Endothelial cell of umbilical vein (primary cell): Measurements from ENCODE around the gene ITGA2B.

ENCODE experiments used
- CTCF ChIP-seq, 2 donors: IDR thresholded peaks; 1 replicate in 1 of 2; 2 replicates in 1 of 2; pipeline ENCODE4 v1.5.1; 2011; ENCODE audit warnings: low read length in 2 of 2, mild to moderate bottlenecking in 2 of 2, moderate library complexity in 2 of 2, control low read depth in 1 of 2, inconsistent platforms in 1 of 2, low read depth in 1 of 2; ENCODE audit not compliant: insufficient read depth in 1 of 2; ENCODE audit errors: extremely low read depth in 1 of 2
- EZH2 ChIP-seq: IDR thresholded peaks from 2 replicates; pipeline ENCODE4 v1.6.1; 2012; ENCODE audit warnings: borderline replicate concordance, low read depth, mild to moderate bottlenecking, moderate library complexity, low read length, inconsistent platforms; ENCODE audit not compliant: severe bottlenecking
- FOS ChIP-seq: IDR thresholded peaks from 2 replicates; pipeline ENCODE4 v1.6.1; 2011; ENCODE audit warnings: mild to moderate bottlenecking, low read length, moderate library complexity, borderline replicate concordance; ENCODE audit not compliant: insufficient read depth
- MAX ChIP-seq: IDR thresholded peaks from 2 replicates; pipeline ENCODE4 v1.6.1; 2011; ENCODE audit not compliant: insufficient read depth, insufficient read length
- POLR2A ChIP-seq: IDR thresholded peaks from 2 replicates; pipeline ENCODE4 v1.6.1; 2012; ENCODE audit warnings: low read depth, mild to moderate bottlenecking, control low read depth, low read length
- POLR2AphosphoS5 ChIP-seq: IDR thresholded peaks from 2 replicates; pipeline ENCODE4 v1.6.1; 2012; ENCODE audit warnings: low read depth, mild to moderate bottlenecking, control low read depth, low read length, moderate library complexity; ENCODE audit not compliant: insufficient read depth

GRCh38 chr17:44334315-44334714 lies 55.1 kb downstream of the ITGA2B start:
- TF ChIP-seq CTCF (IDR thresholded peaks at IDR 0.05; ENCODE audit: extremely low read depth in 1 of 2, insufficient read depth in 1 of 2, low read depth in 1 of 2, low read length in 2 of 2) (no peak), MAX (no peak), POLR2AphosphoS5 (no peak), FOS (no peak), EZH2 (no peak), POLR2A (no peak)
